GM10248 (cell line): ENCODE data around the gene SBF1.
A peak's percentile ranks its signal among the peaks of the same experiment; 100 is the strongest.

Experiments used
- CTCF ChIA-PET: fragments of 300-600 bp; sonication (Branson Sonifier 250); formaldehyde crosslinking; extraction: SDS; loops from one replicate; lab custom pipeline; 2021; ENCODE audit warnings: antibody characterized with exemption; lab: Yijun Ruan, JAX
- POLR2A ChIA-PET: fragments of 350-650 bp; sonication (Branson Sonifier 250); formaldehyde crosslinking; extraction: SDS; loops from one replicate; lab custom pipeline; 2020; ENCODE audit warnings: antibody characterized with exemption; lab: Yijun Ruan, JAX
- DNase-seq: peaks from one replicate; pipeline ENCODE4 v3.0.0; 2012; ENCODE audit errors: extremely low spot score
- CTCF ChIP-seq: IDR thresholded peaks from 2 replicates; pipeline ENCODE4 v1.5.1; 2012; ENCODE audit warnings: mild to moderate bottlenecking, low read depth; ENCODE audit errors: extremely low read depth, missing control alignments, control extremely low read depth

Gene SBF1

DNA sequence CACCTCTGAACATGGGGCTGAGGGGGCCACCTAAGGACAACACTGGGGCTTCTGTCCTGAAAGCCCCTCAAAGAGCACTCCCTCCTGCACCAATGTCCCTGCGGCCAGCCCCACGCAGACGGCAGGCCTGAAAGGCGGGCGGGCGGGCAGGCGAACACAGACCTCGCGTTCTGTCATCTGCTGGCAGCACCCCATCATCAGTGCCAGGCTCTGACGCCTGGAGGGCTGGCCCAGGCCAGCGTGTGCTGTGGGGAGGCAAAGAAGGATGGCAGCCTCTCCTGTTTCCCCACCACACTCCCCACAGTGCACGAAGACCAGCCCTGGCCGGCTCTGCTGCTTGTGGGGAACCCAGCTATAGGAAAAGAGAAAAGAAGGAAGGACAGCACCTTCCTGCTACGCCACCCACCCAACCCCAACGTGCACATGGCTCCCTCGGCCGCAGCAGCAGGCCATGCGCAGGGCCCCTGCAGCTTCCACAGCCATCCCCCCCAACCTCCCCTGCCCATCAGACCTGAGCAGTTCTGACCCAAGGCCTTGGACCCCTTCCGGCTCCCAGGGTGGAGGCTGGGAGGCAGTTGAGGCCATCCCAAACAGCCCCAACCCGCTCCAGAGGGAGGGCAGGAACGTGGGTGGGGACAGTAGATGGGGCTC is 3.5 kb downstream of the SBF1 start:
- ChIA-PET POLR2A (no interaction called here), CTCF (interaction anchor here (0.9 to 2.1 kb wide), 6 partner anchors 9 to 54 kb away, joined by 3 to 6 read pairs (median 4); partner anchors contain the start of genes MIOX and SCO2)
- TF ChIP-seq CTCF: no peak
- no peak for DNase-seq

GRCh38 chr22:50470491-50470890 is 4.3 kb downstream of the SBF1 start:
- CTCF ChIA-PET: interaction anchor here (0.9 to 2.1 kb wide), 6 partner anchors 9 to 55 kb away, joined by 3 to 7 read pairs (median 4); partner anchors contain the start of genes MIOX and SCO2
- POLR2A ChIA-PET: no interaction called here
- DNase-seq: no peak
- no peak for TF ChIP-seq CTCF

- CTCF ChIA-PET: interaction anchor here (1.2 to 2.1 kb wide), 9 partner anchors 10 to 150 kb away, joined by 3 to 12 read pairs (median 4); partner anchors contain the start of genes MIOX and SCO2
- POLR2A ChIA-PET: interaction anchor here (0.9 kb wide), 1 partner anchor 38 kb away, joined by 3 read pairs; the partner anchor contains the start of genes LMF2 and NCAPH2
- DNase-seq: peak; percentile 92
- TF ChIP-seq CTCF: no peak
These were observed 5.2 kb downstream of the SBF1 start for GRCh38 chr22:50469377-50470305.

GRCh38 chr22:50468626-50469025 is 6.2 kb downstream of the SBF1 start:
- ChIA-PET POLR2A (no interaction called here), CTCF (interaction anchor here (1.3 to 1.9 kb wide), 3 partner anchors 29 to 57 kb away, joined by 4 to 12 read pairs (median 7); partner anchors contain the start of gene SCO2)
- no peak for DNase-seq
- no peak for TF ChIP-seq CTCF

DNA sequence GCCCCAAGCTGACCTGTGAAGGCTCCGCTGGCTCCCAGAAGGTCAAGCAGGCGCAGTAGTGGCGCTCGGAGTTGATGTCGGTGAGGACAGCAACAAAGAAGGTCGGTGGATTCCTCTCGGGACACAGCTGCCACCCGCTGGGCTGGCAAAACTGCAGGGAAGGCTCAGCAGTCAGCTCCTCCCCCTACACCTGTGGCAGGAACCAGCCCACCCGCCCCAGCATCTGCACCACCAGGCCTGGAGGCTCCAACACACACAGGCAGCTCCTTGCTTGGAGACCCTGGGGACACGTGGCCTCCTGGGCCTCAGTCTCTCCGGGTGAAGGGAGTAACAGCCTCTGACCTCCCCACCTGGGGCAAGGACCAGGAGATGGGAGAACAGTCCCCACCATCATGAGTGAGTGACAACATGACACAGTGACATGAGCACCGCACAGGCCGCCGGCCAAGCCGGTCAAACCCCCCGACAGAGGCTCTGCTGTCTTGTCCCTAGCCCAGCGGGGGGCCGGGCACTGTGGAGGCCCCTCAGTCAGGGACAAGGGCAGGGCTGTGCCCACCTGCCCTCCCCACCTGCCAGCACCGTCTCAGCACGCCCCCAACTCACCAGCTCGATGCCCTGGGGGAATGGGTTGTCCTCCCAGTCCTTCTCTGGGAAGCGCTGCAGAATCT is 6.9 kb downstream of the SBF1 start:
- ChIA-PET POLR2A (no interaction called here), CTCF (interaction anchor here (1.3 to 1.9 kb wide), 3 partner anchors 30 to 58 kb away, joined by 4 to 12 read pairs (median 7); partner anchors contain the start of gene SCO2)
- TF ChIP-seq CTCF: no peak
- DNase-seq: no peak
